Pons (tissue), 1 donor: Measurements from ENCODE around the gene PTPRT.

Experiments
- DNase-seq: peaks from one replicate; pipeline ENCODE4 v3.0.0-alpha.2; 2016; ENCODE audit warnings: low spot score

PTPRT gene

GRCh38 chr20:42376131-42376530 lies 813.6 kb downstream of the PTPRT start:
- no peak for DNase-seq

- no peak for DNase-seq
These were observed 816.7 kb downstream of the PTPRT start for GRCh38 chr20:42373049-42373448.

GRCh38 chr20:42370075-42370474 lies 819.6 kb downstream of the PTPRT start:
- DNase-seq = no peak

- no peak for DNase-seq
These were observed 820.8 kb downstream of the PTPRT start for GRCh38 chr20:42368910-42369309.

- no peak for DNase-seq
These were observed 823.1 kb downstream of the PTPRT start for GRCh38 chr20:42366626-42367025.

GRCh38 chr20:42364446-42364845 lies 825.3 kb downstream of the PTPRT start:
- no peak for DNase-seq

GRCh38 chr20:42361402-42361970 lies 828.2 kb downstream of the PTPRT start:
- no peak for DNase-seq

- no peak for DNase-seq
These were observed 829.1 kb downstream of the PTPRT start for GRCh38 chr20:42360621-42361020.

- DNase-seq = no peak
These were observed 830.1 kb downstream of the PTPRT start for GRCh38 chr20:42359617-42360016.

GRCh38 chr20:42352096-42352495 lies 837.6 kb downstream of the PTPRT start:
- DNase-seq = no peak

- DNase-seq = no peak
These were observed 839.2 kb downstream of the PTPRT start for GRCh38 chr20:42350521-42350920.

- no peak for DNase-seq
These were observed 843.2 kb downstream of the PTPRT start for GRCh38 chr20:42346189-42347170.

- peak; percentile 9 for DNase-seq
These were observed 848.1 kb downstream of the PTPRT start for GRCh38 chr20:42341654-42342053.

- no peak for DNase-seq
These were observed 849.3 kb downstream of the PTPRT start for GRCh38 chr20:42340368-42340767.

- no peak for DNase-seq
These were observed 851.2 kb downstream of the PTPRT start for GRCh38 chr20:42338294-42339201.

GRCh38 chr20:42336576-42336975 lies 853.1 kb downstream of the PTPRT start:
- DNase-seq = no peak

GRCh38 chr20:42319252-42320013 lies 870.3 kb downstream of the PTPRT start:
- DNase-seq = no peak

- peak; percentile 5 for DNase-seq
These were observed 876.0 kb downstream of the PTPRT start for GRCh38 chr20:42313704-42314103.

GRCh38 chr20:42309050-42309449 lies 880.7 kb downstream of the PTPRT start:
- DNase-seq = no peak

GRCh38 chr20:42308171-42308570 lies 881.5 kb downstream of the PTPRT start:
- no peak for DNase-seq

- no peak for DNase-seq
These were observed 894.1 kb downstream of the PTPRT start for GRCh38 chr20:42295592-42295991.

- DNase-seq = no peak
These were observed 894.7 kb downstream of the PTPRT start for GRCh38 chr20:42294976-42295375.
